ENCODE data around the gene MRPL2.

The MRPL2 gene

DNA sequence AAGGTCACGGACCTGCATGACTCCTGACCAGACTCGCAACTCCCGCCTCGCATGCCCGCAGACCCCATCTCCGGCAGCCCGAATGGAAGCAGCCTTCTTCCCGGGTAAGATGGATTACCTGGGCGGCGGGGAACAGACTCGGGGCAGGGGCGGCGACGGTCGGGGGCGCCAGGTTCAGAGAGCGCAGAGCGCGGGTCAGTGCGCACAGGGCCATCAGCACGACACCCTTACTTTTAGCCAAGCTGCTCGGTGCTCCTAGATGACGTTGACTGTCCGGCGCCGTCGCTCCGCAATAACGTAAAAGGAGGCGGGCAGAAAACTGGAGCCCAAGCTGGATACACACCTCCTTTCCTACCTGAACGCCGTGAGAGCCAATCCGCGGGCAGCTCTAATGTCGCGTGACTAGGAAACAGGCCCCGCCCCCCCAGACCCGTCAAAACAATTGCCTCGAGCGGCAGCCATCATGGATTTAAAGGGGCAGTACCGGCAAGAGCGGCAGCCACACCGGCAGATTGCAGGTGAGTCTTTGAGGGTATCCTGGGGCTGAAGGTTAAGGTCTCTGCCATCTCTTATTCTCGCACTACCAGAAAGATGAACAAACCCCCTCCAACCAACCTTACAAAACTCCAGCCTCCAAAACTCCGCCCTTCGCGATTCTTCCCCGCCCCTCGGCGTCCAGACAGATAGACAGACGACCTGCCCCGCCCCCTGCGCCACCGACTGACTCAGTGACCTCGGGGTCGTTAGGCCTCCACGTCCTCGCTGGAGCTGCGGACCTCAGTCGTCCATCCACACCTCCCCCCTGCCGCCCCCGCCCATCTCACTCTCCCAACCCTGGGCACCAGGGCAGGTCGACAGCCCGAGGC is at the start of gene MRPL2, which contains the start of gene KLC4:
TSS of gene MRPL2 (minus strand) at position 267 of the 866 bp plus-strand sequence. CDS start at position 214, 53 bp downstream.
TSS of gene KLC4 (plus strand) at position 464 of the 866 bp plus-strand sequence. CDS start 1,705 bp downstream, outside the sequence.
- peak; percentile 99 for DNase-seq (ENCODE audit: low spot score)
- TF ChIP-seq, protein P1, sequence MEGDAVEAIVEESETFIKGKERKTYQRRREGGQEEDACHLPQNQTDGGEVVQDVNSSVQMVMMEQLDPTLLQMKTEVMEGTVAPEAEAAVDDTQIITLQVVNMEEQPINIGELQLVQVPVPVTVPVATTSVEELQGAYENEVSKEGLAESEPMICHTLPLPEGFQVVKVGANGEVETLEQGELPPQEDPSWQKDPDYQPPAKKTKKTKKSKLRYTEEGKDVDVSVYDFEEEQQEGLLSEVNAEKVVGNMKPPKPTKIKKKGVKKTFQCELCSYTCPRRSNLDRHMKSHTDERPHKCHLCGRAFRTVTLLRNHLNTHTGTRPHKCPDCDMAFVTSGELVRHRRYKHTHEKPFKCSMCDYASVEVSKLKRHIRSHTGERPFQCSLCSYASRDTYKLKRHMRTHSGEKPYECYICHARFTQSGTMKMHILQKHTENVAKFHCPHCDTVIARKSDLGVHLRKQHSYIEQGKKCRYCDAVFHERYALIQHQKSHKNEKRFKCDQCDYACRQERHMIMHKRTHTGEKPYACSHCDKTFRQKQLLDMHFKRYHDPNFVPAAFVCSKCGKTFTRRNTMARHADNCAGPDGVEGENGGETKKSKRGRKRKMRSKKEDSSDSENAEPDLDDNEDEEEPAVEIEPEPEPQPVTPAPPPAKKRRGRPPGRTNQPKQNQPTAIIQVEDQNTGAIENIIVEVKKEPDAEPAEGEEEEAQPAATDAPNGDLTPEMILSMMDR (IDR thresholded peaks at IDR 0.05): no peak
- H3K4me3 ChIP-seq: peak within 1 kb of the TSS; percentile 84
- H3K27ac ChIP-seq: peak within 1 kb of the TSS; percentile 88 to 91

DNA sequence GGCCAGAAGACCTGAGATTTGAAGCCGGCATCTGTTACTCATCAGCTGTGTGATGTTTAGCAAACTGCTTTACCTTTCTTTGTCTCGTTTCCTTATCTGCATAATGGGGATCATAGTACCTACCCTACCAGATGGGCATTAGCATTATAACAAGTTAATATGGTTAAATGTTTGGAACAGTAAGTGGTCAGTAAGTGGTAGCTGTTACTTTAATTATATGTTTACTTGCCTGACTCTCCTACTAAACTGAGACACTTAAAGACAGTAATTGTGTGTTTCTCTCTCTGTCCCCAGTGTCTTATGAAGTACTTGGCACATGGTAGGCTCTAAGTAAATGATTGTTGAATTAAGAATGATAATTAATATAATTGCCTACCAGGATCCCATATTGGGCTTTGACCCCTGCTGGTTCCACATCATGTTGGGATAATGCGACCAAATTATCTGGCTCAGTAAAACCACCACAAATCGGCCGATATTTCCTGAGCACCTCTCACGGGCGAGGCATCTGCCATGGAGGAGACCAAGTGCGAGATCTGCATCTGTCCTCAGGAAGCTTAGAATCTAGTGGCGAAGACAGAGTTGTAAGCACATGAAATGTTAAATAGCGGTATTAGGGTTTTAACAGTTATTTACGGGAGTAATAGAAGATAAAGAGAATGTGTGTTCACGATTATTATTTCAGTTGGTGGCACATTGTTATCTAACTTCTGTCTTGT is 48.3 kb upstream of the MRPL2 start:
- no peak for DNase-seq (ENCODE audit: low spot score)
- H3K27ac ChIP-seq: no peak overlapping the region
- TF ChIP-seq, protein P1 (IDR thresholded peaks at IDR 0.05): no peak
- no peak overlapping the region for H3K4me3 ChIP-seq

DNA sequence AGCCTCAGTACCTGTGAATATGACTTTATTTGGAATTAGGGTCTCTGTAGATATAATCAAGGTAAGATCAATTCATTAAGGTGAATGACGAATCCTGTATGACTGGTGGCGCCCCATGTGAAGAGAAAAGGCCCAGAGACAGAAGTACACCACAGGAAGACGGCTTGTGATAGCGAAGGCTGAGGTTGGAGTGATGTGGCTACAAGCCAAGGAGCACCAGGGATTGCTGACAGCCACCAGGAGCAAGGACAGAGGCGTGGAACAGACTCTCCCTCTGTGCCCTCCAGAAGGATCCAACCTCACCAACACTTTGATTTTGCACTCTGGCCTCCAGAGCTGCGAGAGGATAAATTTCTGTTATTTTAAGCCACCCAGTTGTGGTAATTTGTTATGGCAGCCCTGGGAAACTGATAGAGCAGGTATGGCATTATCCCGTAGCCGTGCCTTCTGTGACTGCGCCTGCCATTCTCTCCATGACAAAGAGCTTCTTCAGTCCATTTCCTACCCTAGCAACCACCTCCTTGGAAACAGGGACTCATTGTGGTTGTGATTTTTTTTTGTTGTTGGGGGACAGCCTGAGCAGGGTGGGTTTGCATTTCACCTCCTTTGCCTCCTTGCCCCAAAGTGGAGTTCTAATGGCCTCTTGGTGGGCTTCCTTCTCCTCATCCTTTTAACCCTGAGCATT is 46.4 kb upstream of the MRPL2 start:
- DNase-seq (ENCODE audit: low spot score): no peak
- H3K4me3 ChIP-seq: no peak overlapping the region
- no peak overlapping the region for H3K27ac ChIP-seq
- TF ChIP-seq, protein P1 (IDR thresholded peaks at IDR 0.05): no peak

DNA sequence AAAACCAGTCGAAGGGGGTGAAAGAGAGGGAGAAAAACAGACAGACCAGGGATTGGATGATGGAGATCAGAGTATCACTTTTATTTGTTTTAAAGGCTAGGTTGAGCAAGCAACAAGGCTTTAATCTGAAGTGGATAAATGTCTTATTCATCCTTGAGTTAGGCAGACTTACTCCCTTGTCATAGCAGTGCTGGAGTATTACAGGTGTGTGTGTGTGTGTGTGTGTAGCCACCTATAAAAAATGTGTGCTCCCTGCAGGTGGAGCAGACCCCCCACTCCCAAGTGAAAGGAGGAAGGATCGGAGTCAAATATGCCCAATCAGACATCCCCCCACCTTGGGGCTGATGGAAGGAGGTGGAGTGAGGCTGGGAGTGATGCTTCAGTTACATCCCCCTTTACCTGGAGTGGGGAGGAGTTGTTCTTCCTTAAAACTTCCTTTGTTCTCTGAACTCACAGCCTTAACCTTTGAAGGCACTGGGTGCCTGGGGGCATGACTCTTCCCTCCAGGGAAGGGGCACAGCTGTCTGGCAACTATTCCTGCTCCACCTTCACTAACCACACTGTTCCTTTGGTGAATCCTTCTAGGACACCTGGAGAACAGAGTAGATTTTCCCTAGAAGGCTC is 44.1 kb upstream of the MRPL2 start:
- TF ChIP-seq, protein P1 (IDR thresholded peaks at IDR 0.05): no peak
- Histone ChIP-seq H3K4me3 (no peak overlapping the region), H3K27ac (no peak overlapping the region)
- no peak for DNase-seq (ENCODE audit: low spot score)

DNA sequence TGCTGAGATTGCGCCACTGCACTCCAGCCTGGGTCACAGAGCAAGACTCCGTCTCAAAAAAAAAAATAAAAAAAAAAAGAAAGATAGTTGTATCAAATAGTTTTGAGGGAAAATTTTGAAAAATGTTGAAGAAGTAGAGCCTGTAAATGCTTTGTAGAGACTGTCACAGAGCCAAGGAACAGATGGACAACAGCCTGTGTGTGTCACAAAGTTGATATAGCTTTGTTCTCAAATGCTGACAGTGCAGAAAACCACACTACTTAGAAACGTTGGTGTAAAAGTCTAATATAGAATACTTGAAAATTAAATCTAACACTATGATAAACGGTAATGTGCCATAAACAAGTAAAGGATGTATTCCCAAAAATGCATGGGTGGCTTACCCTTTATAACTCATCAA is 42.3 kb upstream of the MRPL2 start:
- no peak overlapping the region for H3K27ac ChIP-seq
- TF ChIP-seq, protein P1 (IDR thresholded peaks at IDR 0.05): no peak

DNA sequence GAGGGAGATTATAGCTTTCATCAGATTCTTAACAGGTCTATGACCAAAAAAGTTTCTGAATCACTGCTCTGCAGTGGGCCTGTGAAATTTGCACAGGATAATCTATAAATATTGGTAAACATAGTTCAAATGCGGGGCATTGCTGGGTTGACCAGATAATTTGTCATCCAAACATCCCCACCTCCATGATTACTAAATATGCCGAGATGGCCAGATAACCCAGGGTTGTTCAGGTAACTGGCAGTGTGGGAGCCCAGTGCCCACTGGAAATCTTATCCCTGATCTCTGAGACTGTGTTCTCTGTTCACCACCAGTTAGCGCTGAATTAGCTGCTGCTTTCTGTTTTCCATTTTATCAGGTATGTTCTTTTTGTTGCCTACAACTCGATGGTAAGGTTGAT is 38.3 kb upstream of the MRPL2 start:
- no peak overlapping the region for H3K27ac ChIP-seq
- DNase-seq (ENCODE audit: low spot score): no peak
- TF ChIP-seq, protein P1 (IDR thresholded peaks at IDR 0.05): no peak
- no peak overlapping the region for H3K4me3 ChIP-seq

More for the DNA sequence above, 42.3 kb upstream of the MRPL2 start:
- H3K4me3 ChIP-seq: no peak overlapping the region
- DNase-seq (ENCODE audit: low spot score): no peak
